GM23248 (cell line): Measurements from ENCODE around the gene TMEM41A. TPM values are rescaled to one million over a fixed set of nuclear protein-coding genes. Genes with fewer than 3 reads are reported as not detected.
"Not testable (repeated sequence)": the region's sequence is repeated elsewhere in the genome, so short reads cannot be mapped to it uniquely, and the experiment has no call there.

ENCODE experiments used
- DNase-seq: peaks from one replicate; pipeline ENCODE4 v3.0.0-alpha.2; 2015
- H2AFZ ChIP-seq: fragments of 200-600 bp; sonication (generic); 2 replicates; pipeline ENCODE4 v1.6.1; 2016; ENCODE audit warnings: antibody characterized with exemption
- H3F3A ChIP-seq: fragments of 200-600 bp; sonication (generic); 2 replicates; pipeline ENCODE4 v1.6.1; 2016; ENCODE audit warnings: mild to moderate bottlenecking, antibody characterized with exemption, mixed run types; ENCODE audit not compliant: insufficient read depth
- H3K27ac ChIP-seq: fragments of 200-600 bp; sonication (generic); 2 replicates; pipeline ENCODE4 v1.5.1; 2016; ENCODE audit warnings: mild to moderate bottlenecking
- H3K27me3 ChIP-seq: fragments of 200-600 bp; sonication (generic); replicated peaks from 2 replicates; pipeline ENCODE4 v1.6.1; 2016; ENCODE audit warnings: mild to moderate bottlenecking; ENCODE audit not compliant: insufficient read depth
- H3K36me3 ChIP-seq: fragments of 200-600 bp; sonication (generic); 2 replicates; pipeline ENCODE4 v1.6.1; 2016; ENCODE audit warnings: low read depth, mild to moderate bottlenecking
- H3K4me1 ChIP-seq: fragments of 200-600 bp; sonication (generic); 2 replicates; pipeline ENCODE4 v1.6.1; 2016; ENCODE audit warnings: mild to moderate bottlenecking; ENCODE audit not compliant: insufficient read depth
- H3K4me2 ChIP-seq: fragments of 200-600 bp; sonication (generic); one replicate; pipeline ENCODE4 v1.6.1; 2016; ENCODE audit warnings: mild to moderate bottlenecking; ENCODE audit not compliant: unreplicated experiment
- H3K4me3 ChIP-seq: fragments of 200-600 bp; sonication (generic); 2 replicates; pipeline ENCODE4 v1.5.1; 2016; ENCODE audit warnings: mild to moderate bottlenecking
- H3K79me2 ChIP-seq: fragments of 200-600 bp; sonication (generic); 2 replicates; pipeline ENCODE4 v1.6.1; 2016; ENCODE audit warnings: mild to moderate bottlenecking; ENCODE audit not compliant: insufficient read depth
- H3K9ac ChIP-seq: fragments of 200-600 bp; sonication (generic); 2 replicates; pipeline ENCODE4 v1.6.1; 2016; ENCODE audit warnings: mild to moderate bottlenecking
- H3K9me2 ChIP-seq: fragments of 200-600 bp; sonication (generic); 2 replicates; pipeline ENCODE4 v1.6.1; 2016; ENCODE audit warnings: mixed run types, mild to moderate bottlenecking, moderate library complexity; ENCODE audit not compliant: insufficient read depth
- H3K9me3 ChIP-seq: fragments of 200-600 bp; sonication (generic); one replicate; pipeline ENCODE4 v1.6.1; 2017; ENCODE audit warnings: low read depth
- H4K20me1 ChIP-seq: fragments of 200-600 bp; sonication (generic); 2 replicates; pipeline ENCODE4 v1.6.0; 2016; ENCODE audit not compliant: insufficient read depth
- EZH2 ChIP-seq: fragments of 200-600 bp; sonication (generic); IDR thresholded peaks from 2 replicates; pipeline ENCODE4 v1.6.1; 2018; ENCODE audit warnings: antibody characterized with exemption, mild to moderate bottlenecking; ENCODE audit not compliant: insufficient read depth, poor library complexity, severe bottlenecking
- EZH2phosphoT487 ChIP-seq: fragments of 200-600 bp; sonication (generic); IDR thresholded peaks from 2 replicates; pipeline ENCODE4 v1.6.1; 2018; ENCODE audit warnings: antibody characterized with exemption, moderate library complexity, mild to moderate bottlenecking, low read depth; ENCODE audit not compliant: insufficient read depth
- WGBS, 2 experiments: methylation state at CpG; one replicate each; pipeline ENCODE4 v1.1.6; 2015 to 2017; ENCODE audit warnings: low lambda C conversion rate in 2 of 2, low coverage in 1 of 2; ENCODE audit errors: missing lambda C conversion rate in 2 of 2; 5-methylcytosine and 5-hydroxymethylcytosine counted together
- in situ Hi-C: fragments of 300-500 bp; cut with MboI; formaldehyde crosslinking; loops from 2 replicates; pipeline ENCODE4 v1.15.0; 2020
- polyA plus RNA-seq: library from polyadenylated mRNA; unstranded; fragments of >200 nt; fragmentation: Nextera tagmentation; extraction: Ambion mirVana; gene quantifications from 2 replicates; pipeline ENCODE4 v1.2.1, GENCODE V29; 2016
- total RNA-seq: library from RNA; depleted of rRNA; stranded (reverse); fragments of >200 nt; shearing (Covaris generic); gene quantifications from 2 replicates; pipeline ENCODE4 v1.2.3, GENCODE V29; 2014

The TMEM41A gene
- total and polyA plus RNA-seq, 2 experiments from 2014 or later = 15.8 to 15.9 TPM

DNA sequence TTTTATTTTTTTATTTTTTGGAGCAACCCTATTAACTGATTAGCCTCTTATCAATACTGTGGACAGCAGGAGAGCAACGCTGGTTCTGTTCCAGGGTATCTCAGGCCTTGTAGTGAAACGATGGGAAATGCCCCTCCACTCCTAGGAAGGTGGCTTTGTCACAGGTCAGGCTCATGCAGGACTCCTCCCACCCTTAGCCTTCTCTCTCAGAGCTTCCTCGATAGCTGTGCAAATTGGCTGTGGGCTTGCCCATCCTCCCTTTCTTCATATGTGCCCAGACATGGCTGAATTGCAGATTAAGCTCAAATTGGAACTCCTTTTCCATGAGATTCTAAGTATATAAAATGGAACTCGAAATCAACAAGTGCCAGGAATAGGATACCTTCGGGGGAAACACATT, 38.5 kb downstream of the TMEM41A start:
- DNase-seq = no peak
- Histone ChIP-seq H3K9ac (no peak overlapping the region), H3K4me2 (no peak overlapping the region), H3K4me3 (no peak overlapping the region), H3K27me3 (no peaks in the 10 kb centered on the region), H3K4me1 (no peaks in the 10 kb centered on the region), H3K36me3 (no peaks in the 10 kb centered on the region), H3F3A (no peaks in the 10 kb centered on the region), H3K79me2 (no peaks in the 10 kb centered on the region), H3K27ac (no peak overlapping the region), H2AFZ (no peak overlapping the region), H3K9me2 (no peaks in the 10 kb centered on the region), H3K9me3 (no peaks in the 10 kb centered on the region), H4K20me1 (no peaks in the 10 kb centered on the region)
- in situ Hi-C loops = no loop called here
- no peak for TF ChIP-seq EZH2phosphoT487
- TF ChIP-seq EZH2 = no peak
- 69% methylated on average over 5 of the region's 5 CpGs for WGBS, 2 experiments

DNA sequence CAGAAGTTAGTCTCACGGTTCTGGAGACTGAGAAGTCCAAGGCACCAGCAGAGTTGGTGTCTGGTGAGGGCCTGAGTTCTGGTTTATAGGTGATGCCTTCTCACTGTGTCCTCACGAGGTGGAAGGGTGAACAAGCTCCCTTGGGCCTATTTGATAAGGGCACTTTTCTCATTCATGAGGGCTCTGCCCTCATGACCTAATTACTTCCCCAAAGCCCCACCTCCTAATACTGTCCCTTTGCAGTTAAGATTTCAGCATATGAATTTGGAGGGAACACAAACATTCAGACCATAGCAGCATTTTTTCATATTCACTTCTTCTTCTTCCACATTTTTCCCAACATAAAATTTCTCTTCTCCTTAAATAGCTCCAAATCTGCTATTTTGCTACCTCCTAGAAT, 41.5 kb downstream of the TMEM41A start:
- no peak for DNase-seq
- H3K4me1 ChIP-seq = no peaks in the 10 kb centered on the region
- H3K36me3 ChIP-seq = no peaks in the 10 kb centered on the region
- no peaks in the 10 kb centered on the region for H3K9me2 ChIP-seq
- H3K79me2 ChIP-seq = no peaks in the 10 kb centered on the region
- H2AFZ ChIP-seq = no peak overlapping the region
- H4K20me1 ChIP-seq = no peaks in the 10 kb centered on the region
- no peaks in the 10 kb centered on the region for H3K9me3 ChIP-seq
- H3F3A ChIP-seq = no peaks in the 10 kb centered on the region
- no peak overlapping the region for H3K9ac ChIP-seq
- H3K4me2 ChIP-seq = no peak overlapping the region
- no peak overlapping the region for H3K27ac ChIP-seq
- in situ Hi-C loops = no loop called here
- 52 to 68% methylated on average over 2 of the region's 2 CpGs for WGBS, 2 experiments
- no peaks in the 10 kb centered on the region for H3K27me3 ChIP-seq
- TF ChIP-seq EZH2 = no peak
- no peak for TF ChIP-seq EZH2phosphoT487
- H3K4me3 ChIP-seq = no peak overlapping the region

DNA sequence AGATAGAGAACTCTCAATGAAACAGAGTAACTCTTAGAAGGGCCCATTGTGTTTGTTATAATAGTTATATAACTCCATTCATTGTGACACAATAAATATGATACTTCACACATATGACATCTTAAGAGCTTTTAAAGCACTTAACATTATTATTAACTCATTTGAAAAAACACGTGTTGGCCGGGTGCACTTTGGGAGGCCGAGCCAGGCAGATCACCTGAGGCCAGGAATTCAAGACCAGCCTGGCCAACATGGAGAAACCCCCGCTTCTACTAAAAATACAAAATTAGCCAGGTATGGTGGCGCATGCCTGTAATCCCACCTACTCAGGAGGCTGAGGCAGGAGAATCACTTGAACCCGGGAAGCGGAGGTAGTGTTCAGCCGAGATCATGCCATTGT, 47.4 kb downstream of the TMEM41A start:
- H2AFZ ChIP-seq, H3K4me3 ChIP-seq, H3K9me2 ChIP-seq, H3K9ac ChIP-seq, DNase-seq, H3K9me3 ChIP-seq, H4K20me1 ChIP-seq, in situ Hi-C loops, H3K4me2 ChIP-seq, H3F3A ChIP-seq, H3K4me1 ChIP-seq, H3K27ac ChIP-seq, H3K27me3 ChIP-seq, H3K36me3 ChIP-seq, H3K79me2 ChIP-seq: not testable (repeated sequence)
- WGBS, 2 experiments = 93 to 95% methylated on average over 8 of the region's 8 CpGs

DNA sequence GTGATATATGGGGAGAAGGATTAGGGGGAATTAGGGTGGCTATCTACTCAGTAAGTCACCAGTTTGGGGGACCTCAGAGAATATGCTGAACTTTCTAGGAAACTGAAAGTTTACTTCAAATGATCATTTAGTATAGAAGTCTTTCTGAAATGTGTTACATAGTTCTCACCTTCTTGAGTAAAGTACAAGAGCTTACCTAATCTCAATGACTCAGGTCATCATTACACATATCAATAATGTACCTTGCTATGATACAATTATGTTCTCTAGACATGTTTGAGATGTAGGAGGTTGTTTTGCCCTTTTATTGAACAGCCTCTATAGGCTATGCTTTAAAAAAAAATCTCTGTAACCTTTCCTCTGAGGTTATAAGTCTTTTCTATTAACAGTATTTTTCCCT, 50.7 kb downstream of the TMEM41A start:
- Histone ChIP-seq H3K27me3 (no peaks in the 10 kb centered on the region), H4K20me1 (no peaks in the 10 kb centered on the region), H3F3A (no peaks in the 10 kb centered on the region), H3K4me2 (no peak overlapping the region), H3K9ac (no peak overlapping the region), H3K4me1 (no peaks in the 10 kb centered on the region), H3K36me3 (no peaks in the 10 kb centered on the region), H3K27ac (no peak overlapping the region), H3K79me2 (no peaks in the 10 kb centered on the region), H3K9me2 (no peaks in the 10 kb centered on the region), H3K9me3 (no peaks in the 10 kb centered on the region), H2AFZ (no peak overlapping the region), H3K4me3 (no peak overlapping the region)
- no peak for DNase-seq
- in situ Hi-C loops = no loop called here
- TF ChIP-seq EZH2phosphoT487 (no peak), EZH2 (no peak)

DNA sequence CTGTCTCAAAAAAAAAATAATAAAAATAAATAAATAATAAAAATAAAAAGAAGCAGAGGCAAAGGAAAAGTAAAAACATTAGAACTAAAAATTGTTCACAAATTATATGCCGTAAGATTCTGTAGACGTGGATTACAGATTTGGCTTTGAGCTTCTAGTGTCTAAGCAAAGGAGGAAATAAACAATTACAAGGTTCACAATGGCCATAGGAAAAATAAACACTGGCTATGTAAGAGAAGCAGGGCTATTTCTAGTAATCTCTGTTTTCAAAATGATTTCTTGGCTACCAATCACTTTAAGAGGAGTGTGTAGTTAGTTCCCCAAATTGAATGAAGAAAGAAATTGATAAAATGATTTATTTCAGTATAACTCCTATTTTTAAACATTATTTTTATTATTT, 54.5 kb downstream of the TMEM41A start:
- whole genome bisulfite sequencing, 2 experiments = 89 to 93% methylated on average over 2 of the region's 2 CpGs
- H4K20me1 ChIP-seq = no peaks in the 10 kb centered on the region

More for the DNA sequence above, 54.5 kb downstream of the TMEM41A start:
- no peaks in the 10 kb centered on the region for H3K4me1 ChIP-seq
- no peak overlapping the region for H3K4me3 ChIP-seq
- H3K27ac ChIP-seq = no peak overlapping the region
- no peaks in the 10 kb centered on the region for H3K9me2 ChIP-seq
- no peaks in the 10 kb centered on the region for H3K79me2 ChIP-seq
- no peaks in the 10 kb centered on the region for H3F3A ChIP-seq
- H2AFZ ChIP-seq = no peak overlapping the region
- H3K9me3 ChIP-seq = no peaks in the 10 kb centered on the region
- no peaks in the 10 kb centered on the region for H3K27me3 ChIP-seq
- H3K9ac ChIP-seq = no peak overlapping the region
- no peaks in the 10 kb centered on the region for H3K36me3 ChIP-seq
- no peak overlapping the region for H3K4me2 ChIP-seq
- DNase-seq = no peak
- TF ChIP-seq EZH2 = no peak
- TF ChIP-seq EZH2phosphoT487 = no peak
- in situ Hi-C loops = no loop called here
